DMS53 treated with DMSO at 0.1 percent for 48 hours (cell line): ENCODE results near the gene TGFBR3L.

ENCODE experiments used
- DNase-seq: peaks from one replicate; lab custom pipeline; 2025; ENCODE audit not compliant: unreplicated experiment; lab: John Stamatoyannopoulos, UW

TGFBR3L gene

GRCh38 chr19:7903244-7904073 lies 11.2 kb upstream of the TGFBR3L start, which contains the start of gene MAP2K7:
Gene MAP2K7 (plus strand): TSS chr19:7903877. CDS start chr19:7903945, 68 bp downstream.
- peak; percentile 96 for DNase-seq

- no peak for DNase-seq
These were observed 10.3 kb upstream of the TGFBR3L start for GRCh38 chr19:7904074-7905020.

GRCh38 chr19:7905268-7905667 lies 9.4 kb upstream of the TGFBR3L start:
- DNase-seq, result no peak

- no peak for DNase-seq
These were observed 8.8 kb upstream of the TGFBR3L start for GRCh38 chr19:7905859-7906258.

- DNase-seq, result no peak
These were observed 7.5 kb upstream of the TGFBR3L start for GRCh38 chr19:7907122-7907521.

- no peak for DNase-seq
These were observed 7.1 kb upstream of the TGFBR3L start for GRCh38 chr19:7907544-7907943.

- no peak for DNase-seq
These were observed 6.4 kb upstream of the TGFBR3L start for GRCh38 chr19:7908078-7908699.

GRCh38 chr19:7908742-7909461 lies 5.7 kb upstream of the TGFBR3L start:
- no peak for DNase-seq

- DNase-seq, result no peak
These were observed 5.1 kb upstream of the TGFBR3L start for GRCh38 chr19:7909471-7910067.

- DNase-seq, result no peak
These were observed 4.1 kb upstream of the TGFBR3L start for GRCh38 chr19:7910321-7911161.

GRCh38 chr19:7911508-7912143 lies 3.0 kb upstream of the TGFBR3L start:
- no peak for DNase-seq

GRCh38 chr19:7912144-7912696 lies 2.4 kb upstream of the TGFBR3L start:
- DNase-seq, result no peak

- DNase-seq, result no peak
These were observed 1.7 kb upstream of the TGFBR3L start for GRCh38 chr19:7912697-7913564.

- no peak for DNase-seq
These were observed 978 bp upstream of the TGFBR3L start for GRCh38 chr19:7913652-7914051.

- no peak for DNase-seq
These were observed 531 bp upstream of the TGFBR3L start for GRCh38 chr19:7914099-7914498.

- DNase-seq, result no peak
These were observed 846 bp downstream of the TGFBR3L start for GRCh38 chr19:7915250-7916102.
